H54 (cell line): ENCODE data around the gene IGSF3.
A peak's percentile ranks its signal among the peaks of the same experiment; 100 is the strongest.

ENCODE experiments used
- DNase-seq: peaks from one replicate; pipeline ENCODE4 v3.0.0; 2011; ENCODE audit warnings: low spot score, mixed read lengths; ENCODE audit not compliant: insufficient read length
- FAIRE-seq: peaks from 3 replicates; lab custom pipeline; 2011; peaks lifted over from hg19 to GRCh38; lab: Jason Lieb, UNC
- POLR2A ChIP-seq: IDR thresholded peaks from 2 replicates; pipeline ENCODE4 v1.6.1; 2011; ENCODE audit warnings: low read depth, mild to moderate bottlenecking, low read length

Gene IGSF3

GRCh38 chr1:116534014-116534739 is 133.4 kb downstream of the IGSF3 start:
- TF ChIP-seq POLR2A = no peak
- FAIRE-seq (no peak), DNase-seq (no peak)

GRCh38 chr1:116533429-116533820 is 134.1 kb downstream of the IGSF3 start:
- FAIRE-seq (no peak), DNase-seq (no peak)
- no peak for TF ChIP-seq POLR2A

DNA sequence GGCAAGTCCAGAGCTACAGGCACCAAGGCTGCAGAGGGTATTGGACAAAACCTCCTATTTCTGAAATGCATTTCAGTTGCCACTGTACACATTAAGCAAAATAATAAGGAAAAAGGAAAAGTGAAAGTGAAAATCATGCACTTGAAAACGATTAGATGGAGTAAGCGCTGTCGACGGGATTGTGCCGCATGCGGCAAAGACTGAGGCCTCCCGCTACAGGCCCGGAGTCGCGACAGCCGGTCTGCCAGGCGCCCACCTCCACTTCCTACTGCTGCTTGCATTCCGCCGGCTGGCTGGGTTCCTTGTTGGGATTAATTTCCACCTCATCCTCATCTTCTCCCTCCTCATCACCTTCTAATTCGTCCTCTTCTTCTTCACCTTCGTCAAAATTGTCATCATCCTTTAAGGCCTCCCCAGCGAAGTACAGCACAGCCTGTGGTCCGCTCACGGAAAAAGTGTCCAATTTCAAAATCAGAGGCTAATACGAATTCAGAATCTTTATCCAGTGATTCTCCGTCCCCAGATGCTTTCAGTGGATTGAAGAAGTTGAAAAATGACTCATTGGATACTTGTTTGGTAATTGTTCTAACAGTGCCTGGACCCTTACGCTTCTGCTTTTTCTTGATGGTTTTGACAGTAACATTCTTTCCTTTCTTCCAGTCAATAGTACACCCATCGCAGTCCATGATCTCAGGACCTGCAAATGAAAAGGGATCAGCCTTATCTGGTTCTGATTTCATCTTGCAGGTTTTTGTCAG is 134.7 kb downstream of the IGSF3 start:
- FAIRE-seq = no peak
- no peak for TF ChIP-seq POLR2A
- no peak for DNase-seq

DNA sequence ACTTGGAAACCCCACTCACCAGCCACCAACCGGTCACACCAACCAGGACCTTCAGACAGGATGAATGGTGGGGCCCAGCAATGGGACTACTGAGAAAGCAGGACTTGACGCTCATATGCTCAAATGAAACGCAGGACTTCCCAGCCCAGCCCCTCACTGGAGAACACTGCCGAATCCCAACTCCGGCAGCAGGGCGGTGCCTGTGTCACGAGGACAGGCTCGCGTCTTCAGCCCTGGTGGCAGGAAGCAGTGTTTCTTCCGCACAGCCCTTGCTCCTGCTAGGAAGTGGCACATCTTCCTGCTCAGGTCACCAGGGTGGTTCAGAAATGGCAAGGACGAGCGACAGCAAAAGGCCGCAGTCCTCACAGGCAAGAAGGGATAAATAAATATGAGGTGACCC is 135.6 kb downstream of the IGSF3 start:
- no peak for FAIRE-seq
- no peak for TF ChIP-seq POLR2A
- DNase-seq = no peak

DNA sequence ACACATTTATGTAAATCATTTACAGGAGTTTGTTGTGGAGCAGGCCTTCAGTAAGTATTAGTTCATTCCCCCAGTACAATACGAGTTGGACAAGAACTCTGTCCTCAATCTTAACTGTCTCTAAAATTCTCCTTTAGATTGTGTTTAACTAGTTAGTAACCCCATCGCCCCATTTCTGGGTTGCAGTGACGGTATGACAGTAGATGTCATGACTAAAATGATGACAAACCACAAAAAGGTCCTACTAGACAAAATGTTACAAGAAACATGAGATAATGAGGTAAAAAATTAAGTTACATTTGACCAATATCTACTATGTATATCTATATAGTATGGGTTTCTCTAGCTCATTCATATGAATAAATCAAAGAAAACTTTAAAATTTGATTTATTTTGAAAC is 137.9 kb downstream of the IGSF3 start:
- no peak for TF ChIP-seq POLR2A
- FAIRE-seq (no peak), DNase-seq (no peak)

DNA sequence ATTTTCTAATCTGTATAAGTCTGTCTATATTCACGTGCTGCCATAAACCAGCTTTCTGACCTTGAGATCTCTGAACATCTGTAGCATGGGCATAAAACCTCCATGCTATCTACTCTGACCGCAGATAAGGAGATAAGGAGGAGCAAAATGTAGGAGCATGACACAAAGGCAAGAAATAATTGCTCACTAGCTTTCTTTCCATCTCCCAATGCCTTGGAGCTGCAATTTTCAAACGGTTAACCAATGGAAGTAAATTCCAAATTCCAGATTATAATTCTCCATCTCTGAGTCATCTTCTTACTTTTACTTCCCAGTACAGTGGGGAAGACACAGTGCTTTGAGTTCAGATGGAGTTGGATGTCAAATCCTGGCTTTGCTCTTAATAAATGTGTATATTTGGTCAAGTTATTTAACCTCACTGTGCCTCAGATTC is 138.3 kb downstream of the IGSF3 start:
- TF ChIP-seq POLR2A = no peak
- DNase-seq = no peak
- FAIRE-seq = peak; percentile 41

GRCh38 chr1:116528329-116529083 is 139.0 kb downstream of the IGSF3 start:
- no peak for DNase-seq
- no peak for TF ChIP-seq POLR2A
- no peak for FAIRE-seq

GRCh38 chr1:116525440-116525839 is 142.1 kb downstream of the IGSF3 start:
- TF ChIP-seq POLR2A = no peak
- no peak for DNase-seq
- FAIRE-seq = no peak
